ENCODE results near the gene GPR155. TPM values are rescaled to one million over a fixed set of nuclear protein-coding genes. Genes with fewer than 3 reads are reported as not detected.
"Not testable (repeated sequence)": the region's sequence is repeated elsewhere in the genome, so short reads cannot be mapped to it uniquely, and the experiment has no call there.

The GPR155 gene
- total and polyA plus RNA-seq, 7 donors, result 1.0 to 9.7 (median 5.1) TPM

GRCh38 chr2:174412256-174412655 lies 74.6 kb downstream of the GPR155 start:
- no peaks in the 10 kb centered on the region for H3K27me3 ChIP-seq (ENCODE audit: insufficient read depth in 3 of 3, low read length in 2 of 3)
- intact Hi-C loops (cut with DNase I), result no loop called here
- no peak for TF ChIP-seq CTCF (IDR thresholded peaks at IDR 0.05)
- ATAC-seq (no peak), DNase-seq (no peak)
- H3K4me1 ChIP-seq, result no peaks in the 10 kb centered on the region
- no peaks in the 10 kb centered on the region for H3K9me3 ChIP-seq
- H3K4me3 ChIP-seq, result no peak overlapping the region
- peaks cover 0 to 25% of the 10 kb centered on the region in 2 donors for H3K36me3 ChIP-seq (ENCODE audit: insufficient read depth in 1 of 2, low read depth in 1 of 2)
- no peak overlapping the region for H3K27ac ChIP-seq

GRCh38 chr2:174410039-174410438 lies 76.8 kb downstream of the GPR155 start:
- H3K9me3 ChIP-seq; DNase-seq; ATAC-seq; intact Hi-C loops (cut with DNase I); H3K4me3 ChIP-seq; H3K27me3 ChIP-seq (ENCODE audit: insufficient read depth in 3 of 3, low read length in 2 of 3); H3K4me1 ChIP-seq; H3K27ac ChIP-seq: not testable (repeated sequence)
- WGBS, 3 donors, result 71 to 84% (median 83%) methylated on average over 14 to 20 of the region's 31 CpGs
- H3K36me3 ChIP-seq (ENCODE audit: insufficient read depth in 1 of 2, low read depth in 1 of 2), result peaks cover 0 to 18% of the 10 kb centered on the region in 2 donors

GRCh38 chr2:174403628-174404027 lies 83.2 kb downstream of the GPR155 start:
- Histone ChIP-seq H3K27me3 (ENCODE audit: insufficient read depth in 3 of 3, low read length in 2 of 3) (no peaks in the 10 kb centered on the region), H3K4me1 (no peaks in the 10 kb centered on the region), H3K36me3 (ENCODE audit: insufficient read depth in 1 of 2, low read depth in 1 of 2) (peaks cover 4 to 47% of the 10 kb centered on the region in 2 donors), H3K27ac (no peak overlapping the region), H3K4me3 (no peak overlapping the region), H3K9me3 (no peaks in the 10 kb centered on the region)
- no peak for TF ChIP-seq CTCF (IDR thresholded peaks at IDR 0.05)
- DNase-seq, result no peak
- no peak for ATAC-seq
- intact Hi-C loops (cut with DNase I), result no loop called here

- Histone ChIP-seq H3K9me3 (no peaks in the 10 kb centered on the region), H3K36me3 (ENCODE audit: insufficient read depth in 1 of 2, low read depth in 1 of 2) (peaks cover 4 to 47% of the 10 kb centered on the region in 2 donors), H3K27ac (no peak overlapping the region), H3K27me3 (ENCODE audit: insufficient read depth in 3 of 3, low read length in 2 of 3) (no peaks in the 10 kb centered on the region), H3K4me1 (peaks cover 3% of the 10 kb centered on the region), H3K4me3 (no peak overlapping the region)
- DNase-seq (no peak), ATAC-seq (no peak)
- intact Hi-C loops (cut with DNase I), result no loop called here
- TF ChIP-seq CTCF (IDR thresholded peaks at IDR 0.05), result no peak
Measured at GRCh38 chr2:174400853-174401252, 86.0 kb downstream of the GPR155 start.

- intact Hi-C loops (cut with DNase I), result no loop called here
- Histone ChIP-seq H3K4me1 (peaks cover 10% of the 10 kb centered on the region), H3K36me3 (ENCODE audit: insufficient read depth in 1 of 2, low read depth in 1 of 2) (peaks cover 4 to 46% of the 10 kb centered on the region in 2 donors), H3K27me3 (ENCODE audit: insufficient read depth in 3 of 3, low read length in 2 of 3) (no peaks in the 10 kb centered on the region), H3K9me3 (no peaks in the 10 kb centered on the region), H3K27ac (no peak overlapping the region), H3K4me3 (no peak overlapping the region)
- WGBS, 3 donors, result 76 to 84% (median 80%) methylated on average over 1 of the region's 1 CpG
- ATAC-seq (no peak), DNase-seq (no peak)
- no peak for TF ChIP-seq CTCF (IDR thresholded peaks at IDR 0.05)
Measured at GRCh38 chr2:174399171-174399570, 87.7 kb downstream of the GPR155 start.

Data from psoas muscle (tissue), 8 donors.